Urinary bladder (tissue), 4 donors: ENCODE results near the gene SNTB2. TPM values are rescaled to one million over a fixed set of nuclear protein-coding genes. Genes with fewer than 3 reads are reported as not detected.

Experiments
- DNase-seq: peaks from one replicate; pipeline ENCODE4 v3.0.0-alpha.2; 2015; ENCODE audit errors: extremely low spot score
- H3K27ac ChIP-seq: one replicate; pipeline ENCODE4 v1.5.1; 2013; ENCODE audit warnings: low read depth, mild to moderate bottlenecking, moderate library complexity
- H3K36me3 ChIP-seq: one replicate; pipeline ENCODE4 v1.6.1; 2013; ENCODE audit warnings: mild to moderate bottlenecking, moderate library complexity; ENCODE audit not compliant: insufficient read depth
- H3K4me1 ChIP-seq: one replicate; pipeline ENCODE4 v1.6.1; 2013; ENCODE audit warnings: mild to moderate bottlenecking, moderate library complexity; ENCODE audit not compliant: insufficient read depth
- H3K4me3 ChIP-seq: one replicate; pipeline ENCODE4 v1.5.1; 2013; ENCODE audit warnings: low read depth, low read length
- WGBS: extraction: QIAGEN DNeasy Blood & Tissue Kit; methylation state at CpG from one replicate; pipeline ENCODE4 v1.1.7; 2013; 5-methylcytosine and 5-hydroxymethylcytosine counted together
- polyA plus RNA-seq: library from polyadenylated mRNA; stranded (reverse); fragments of 200-250 nt; gene quantifications from one replicate; pipeline ENCODE4 v1.2.3, GENCODE V29; 2013
- total RNA-seq: library from RNA; depleted of rRNA; stranded (reverse); fragments of >200 nt; gene quantifications from one replicate; pipeline ENCODE4 v1.2.3, GENCODE V29; 2014
- donor health status: healthy with polysubstance abuse.
- donor health status: healthy.

SNTB2 gene
- total and polyA plus RNA-seq, 2 donors, result 12.9 to 53.3 TPM

DNA sequence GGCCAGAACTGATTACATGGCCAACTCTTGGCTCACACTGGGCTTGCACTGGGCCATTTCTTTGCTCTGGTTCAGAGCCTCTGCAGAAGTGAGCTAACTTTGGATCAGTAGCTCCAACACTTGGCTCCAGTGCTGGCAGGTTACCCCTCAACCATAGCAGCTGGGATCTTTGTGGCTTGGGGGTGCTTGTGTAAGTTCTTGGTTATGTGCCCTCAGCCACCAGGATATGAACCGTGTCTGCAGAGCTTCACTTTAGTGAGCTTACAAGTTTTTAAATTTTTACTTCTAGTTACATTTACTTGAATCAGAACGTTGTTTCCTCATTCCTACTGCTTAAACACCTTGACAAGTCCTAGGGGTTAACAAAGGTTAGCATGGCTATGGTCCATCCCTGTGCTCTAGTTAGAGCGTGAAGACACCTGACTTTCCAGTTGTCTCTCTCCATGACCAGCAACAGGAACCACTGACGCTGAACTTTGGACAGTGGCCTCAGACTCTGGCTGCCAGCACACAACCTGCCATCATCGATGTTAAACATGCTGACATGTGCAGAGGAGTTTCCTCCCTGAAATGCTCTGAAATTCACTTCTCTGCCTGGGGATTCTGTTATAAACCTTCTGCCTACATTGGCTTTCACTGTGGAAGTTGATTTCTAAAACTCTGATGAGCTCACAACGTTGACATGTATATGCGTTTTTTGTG is 139.4 kb downstream of the SNTB2 start:
- H3K27ac ChIP-seq, result no peak overlapping the region
- no peaks in the 10 kb centered on the region for H3K4me1 ChIP-seq
- whole genome bisulfite sequencing, result 59% methylated on average over 7 of the region's 7 CpGs
- no peak for DNase-seq
- peaks cover 1% of the 10 kb centered on the region for H3K36me3 ChIP-seq
- H3K4me3 ChIP-seq, result no peak overlapping the region

DNA sequence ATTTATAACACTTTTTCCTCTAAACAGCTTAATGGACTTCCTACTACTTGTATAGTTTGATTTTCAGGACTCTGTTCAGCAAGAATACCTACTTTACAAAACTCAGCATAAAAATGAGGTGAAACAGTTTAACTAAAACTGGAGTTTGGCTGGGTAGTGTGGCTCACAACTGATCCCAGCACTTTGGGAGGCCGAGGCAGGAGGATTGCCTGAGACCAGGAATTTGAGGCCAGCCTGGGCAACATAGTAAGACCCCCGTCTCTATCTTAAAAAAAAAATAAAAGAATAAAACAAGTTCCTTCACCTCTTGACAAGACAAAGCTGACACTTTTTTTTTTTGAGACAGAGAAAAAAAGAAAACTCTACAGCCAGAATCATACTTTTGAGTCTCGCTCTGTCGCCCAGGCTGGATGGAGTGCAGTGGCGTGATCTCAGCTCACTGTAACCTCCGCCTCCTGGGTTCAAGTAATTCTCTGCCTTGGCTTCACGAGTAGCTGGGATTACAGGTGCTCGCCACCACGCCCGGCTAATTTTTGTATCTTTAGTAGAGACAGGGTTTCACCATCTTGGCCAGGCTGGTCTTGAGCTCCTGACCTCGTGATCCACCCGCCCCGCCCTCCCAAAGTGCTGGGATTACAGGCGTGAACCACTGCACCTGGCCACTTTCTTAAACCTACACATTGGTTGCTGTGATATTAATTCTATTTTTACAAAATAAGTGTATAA is 140.8 kb downstream of the SNTB2 start:
- Histone ChIP-seq H3K27ac (no peak overlapping the region), H3K4me1 (no peaks in the 10 kb centered on the region), H3K4me3 (no peak overlapping the region), H3K36me3 (peaks cover 1% of the 10 kb centered on the region)
- 94% methylated on average over 14 of the region's 14 CpGs for WGBS
- DNase-seq, result no peak

DNA sequence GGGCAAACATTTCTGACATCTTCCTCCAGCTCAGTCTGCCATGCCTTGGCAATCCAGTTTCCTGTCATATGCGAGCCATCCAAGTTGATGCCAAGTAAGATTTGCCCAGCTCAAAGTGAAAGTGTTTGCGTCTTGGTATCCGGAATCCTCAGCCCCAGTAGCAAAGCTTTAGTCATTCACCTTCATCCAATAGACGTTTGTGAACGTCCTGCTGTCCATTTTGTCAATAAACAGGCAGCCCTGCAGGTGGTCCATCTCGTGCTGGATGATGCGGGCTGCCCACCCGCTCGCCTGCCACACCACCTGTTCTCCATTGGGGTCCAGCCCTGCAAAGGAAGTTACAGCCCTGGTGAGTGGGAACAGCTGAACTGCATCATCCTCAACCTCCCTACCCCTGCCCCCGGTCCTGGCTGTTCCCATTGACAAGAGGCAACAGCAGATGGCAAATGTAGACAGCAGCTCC is 141.9 kb downstream of the SNTB2 start:
- DNase-seq, result no peak
- Histone ChIP-seq H3K4me1 (no peaks in the 10 kb centered on the region), H3K4me3 (no peak overlapping the region), H3K36me3 (peaks cover 2% of the 10 kb centered on the region), H3K27ac (no peak overlapping the region)
- WGBS, result 55% methylated on average over 10 of the region's 10 CpGs

DNA sequence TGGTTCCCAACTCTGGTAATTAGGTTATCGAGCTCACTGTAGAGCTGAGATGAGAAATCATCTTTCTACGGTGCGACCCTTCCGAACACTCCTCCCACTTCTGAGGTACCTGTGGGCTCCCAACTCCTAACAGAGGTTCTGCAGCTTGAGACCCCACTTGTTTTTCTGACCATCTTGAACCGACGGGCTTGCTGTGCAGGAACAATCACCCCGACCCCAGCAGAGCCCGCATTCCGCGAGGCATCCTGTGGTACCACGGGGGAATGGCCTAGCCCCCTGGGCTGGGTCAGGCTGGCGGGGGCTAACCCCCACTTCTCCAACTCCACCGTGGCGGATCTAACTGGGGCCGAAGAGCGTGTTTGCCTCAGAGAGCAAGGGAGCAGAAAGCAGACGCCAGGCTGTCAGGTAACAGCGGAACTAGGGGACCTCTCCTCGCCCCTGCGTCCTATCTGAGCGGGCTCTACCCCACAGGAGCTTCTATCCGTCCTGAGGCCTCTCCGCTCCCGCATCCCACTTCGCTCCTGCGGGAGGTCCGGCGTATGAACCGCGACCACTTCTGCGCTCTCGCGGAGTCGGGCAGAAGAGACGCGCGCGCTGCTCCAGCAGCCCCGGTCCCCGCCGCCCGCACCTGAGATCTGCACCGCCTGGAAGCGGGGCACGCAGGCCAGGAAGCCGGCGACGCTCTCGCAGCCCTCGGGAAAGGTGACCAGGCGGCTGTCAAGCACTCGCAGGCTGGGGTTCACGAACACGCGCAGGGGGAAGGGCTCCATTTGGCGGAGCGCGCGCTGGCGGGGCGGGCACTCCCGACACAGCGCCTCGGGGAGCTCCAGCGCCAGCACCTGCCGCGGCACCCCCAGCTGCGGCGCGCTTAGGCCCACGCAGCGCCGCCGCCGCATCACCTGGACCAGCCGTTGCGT is 142.7 kb downstream of the SNTB2 start:
- Histone ChIP-seq H3K27ac (no peak overlapping the region), H3K4me1 (no peaks in the 10 kb centered on the region), H3K36me3 (peaks cover 5% of the 10 kb centered on the region), H3K4me3 (peak overlapping the region; percentile 73)
- no peak for DNase-seq
- WGBS, result 7% methylated on average over 77 of the region's 77 CpGs

DNA sequence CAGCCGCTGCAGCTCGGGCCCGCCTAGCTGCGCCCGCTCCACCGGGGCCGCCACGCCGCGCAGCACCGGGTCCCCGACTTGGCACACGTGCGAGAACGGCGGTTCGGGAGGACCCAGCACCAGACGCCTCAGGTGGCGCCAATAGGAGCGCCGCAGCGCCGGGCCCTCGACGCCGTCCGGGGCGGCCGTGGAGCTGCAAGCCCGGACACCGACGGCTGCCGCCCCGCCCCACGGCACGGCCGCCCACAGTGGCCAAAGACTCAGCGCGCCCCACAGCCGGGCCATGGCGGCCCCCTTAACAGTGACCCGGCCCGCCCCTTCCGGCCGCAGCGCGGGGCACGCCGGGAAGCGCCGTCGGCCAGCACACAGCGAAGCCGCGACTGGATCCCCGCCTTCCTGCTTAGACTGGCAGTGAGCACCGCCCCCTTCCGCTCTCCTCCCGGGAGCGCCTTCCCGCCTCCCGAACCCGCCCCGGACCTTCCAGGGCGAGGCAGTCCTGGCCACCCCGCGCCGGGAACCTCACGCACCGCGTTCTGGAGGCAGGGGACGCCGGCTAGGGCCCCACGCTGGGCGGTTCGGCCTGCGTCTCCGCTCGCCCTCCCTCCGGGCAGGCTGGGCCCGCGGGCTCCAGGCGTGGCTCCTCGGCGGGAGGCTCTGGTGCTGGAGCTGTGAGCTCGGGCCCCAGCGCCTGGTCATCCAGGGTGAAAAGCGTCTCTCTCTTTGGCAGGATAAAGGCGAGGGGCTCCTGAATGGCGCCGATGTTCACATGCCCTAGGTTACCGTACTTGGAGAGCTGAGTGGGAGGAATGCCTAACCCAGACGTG is 143.5 kb downstream of the SNTB2 start, which contains the start of gene PDF:
TSS of gene PDF (minus strand) at position 303 of the 824 bp plus-strand sequence. CDS start at position 285, 18 bp downstream.
- peaks cover 6% of the 10 kb centered on the region for H3K36me3 ChIP-seq
- H3K4me1 ChIP-seq, result no peaks in the 10 kb centered on the region
- peak within 1 kb of the TSS; percentile 73 for H3K27ac ChIP-seq
- peak; percentile 71 for DNase-seq
- WGBS, result under 1% methylated on average over 93 of the region's 93 CpGs
- peak within 1 kb of the TSS; percentile 73 for H3K4me3 ChIP-seq

DNA sequence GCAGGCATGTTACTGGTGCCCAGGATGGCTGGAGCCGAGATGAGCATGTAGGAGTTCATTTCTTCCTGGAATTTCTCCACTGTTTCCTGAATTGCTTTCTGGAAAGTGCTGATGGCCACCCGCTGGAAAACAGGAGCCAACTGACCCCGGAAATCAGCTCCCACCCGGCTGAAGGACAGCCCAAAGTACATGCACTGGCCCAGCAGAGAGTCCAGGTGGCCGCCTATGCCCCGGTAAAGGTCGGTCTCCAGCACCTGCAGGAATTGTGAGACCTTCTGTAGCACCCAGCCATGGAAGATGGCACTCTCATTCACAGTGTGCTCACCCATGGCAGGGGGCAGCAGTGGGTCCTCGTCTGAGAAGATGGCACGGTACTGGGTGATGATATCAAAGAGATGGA is 147.7 kb downstream of the SNTB2 start:
- H3K4me1 ChIP-seq, result no peaks in the 10 kb centered on the region
- no peak for DNase-seq

DNA sequence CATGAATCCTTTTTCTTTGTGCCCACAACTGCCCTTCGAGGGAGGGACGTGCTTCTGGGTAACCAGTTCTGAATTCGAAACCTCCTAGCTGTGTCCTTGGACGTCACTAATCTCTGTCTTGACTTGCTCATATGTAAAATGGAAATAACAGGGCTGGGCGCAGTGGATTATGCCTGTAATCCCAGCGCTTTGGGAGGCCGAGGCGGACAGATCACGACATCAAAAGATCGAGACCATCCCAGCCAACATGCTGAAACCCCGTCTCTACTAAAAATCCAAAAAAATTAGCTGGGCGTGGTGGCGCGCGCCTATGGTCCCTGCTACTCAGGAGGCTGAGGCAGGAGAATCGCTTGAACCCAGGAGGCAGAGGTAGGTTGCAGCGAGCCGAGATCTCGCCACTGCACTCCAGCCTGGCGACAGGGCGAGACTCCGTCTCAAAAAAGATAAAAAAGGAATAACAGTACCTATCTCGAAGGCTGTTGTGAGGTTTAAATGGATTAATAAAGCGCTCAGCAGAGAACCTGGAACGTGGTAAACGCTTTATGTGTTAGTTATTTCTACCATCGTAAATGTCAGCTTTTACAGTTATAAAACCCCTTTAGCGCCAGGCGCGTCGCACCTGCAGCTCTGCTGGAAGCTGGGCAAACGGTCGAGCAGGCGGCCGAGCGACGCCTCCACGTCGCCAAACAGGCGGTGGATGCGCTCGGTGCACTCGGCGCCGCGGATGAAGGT is 151.8 kb downstream of the SNTB2 start:
- Histone ChIP-seq H3K4me1 (no peaks in the 10 kb centered on the region), H3K36me3 (peaks cover 6% of the 10 kb centered on the region), H3K4me3 (peak overlapping the region; percentile 88), H3K27ac (peak overlapping the region; percentile 86)
- WGBS, result 15% methylated on average over 46 of the region's 46 CpGs
- no peak for DNase-seq

More for the DNA sequence above, 147.7 kb downstream of the SNTB2 start:
- Histone ChIP-seq H3K4me3 (no peak overlapping the region), H3K27ac (no peak overlapping the region), H3K36me3 (peaks cover 6% of the 10 kb centered on the region)
- WGBS, result 94% methylated on average over 9 of the region's 9 CpGs

DNA sequence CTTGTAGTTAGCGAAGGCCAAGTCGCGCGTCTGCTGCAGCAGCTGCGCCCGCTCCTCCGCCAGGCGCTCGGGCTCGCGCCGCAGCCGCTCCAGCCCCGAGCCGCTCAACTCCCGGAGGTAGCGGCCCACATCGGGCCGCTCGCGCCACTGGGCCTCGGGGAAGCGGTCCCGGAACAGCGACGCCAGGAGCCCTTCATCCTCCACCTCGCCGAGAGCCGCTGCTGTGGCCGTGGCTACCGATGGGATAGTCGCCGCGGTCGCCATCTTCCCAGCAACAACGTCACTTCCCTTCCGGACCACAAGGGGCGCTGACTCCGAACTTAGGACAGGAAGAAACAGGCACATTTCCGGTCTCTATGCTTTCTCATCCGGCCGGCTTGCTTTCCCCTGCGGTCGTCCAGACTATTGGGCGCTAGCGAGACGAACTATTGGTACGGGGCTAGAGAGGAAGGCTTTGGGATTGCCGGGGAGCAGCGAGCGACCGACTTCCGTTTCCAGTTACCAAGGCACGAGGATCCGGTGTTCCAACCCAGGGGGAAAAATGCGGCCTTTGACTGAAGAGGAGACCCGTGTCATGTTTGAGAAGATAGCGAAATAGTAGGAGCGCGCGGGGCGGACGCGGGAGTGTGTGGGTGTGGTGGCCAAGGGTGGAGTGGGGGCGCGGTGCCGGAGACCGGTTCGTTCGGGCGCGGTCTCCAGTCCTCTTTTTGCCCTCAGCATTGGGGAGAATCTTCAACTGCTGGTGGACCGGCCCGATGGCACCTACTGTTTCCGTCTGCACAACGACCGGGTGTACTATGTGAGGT is 152.5 kb downstream of the SNTB2 start, which contains the start of the genes COG8 and NIP7:
TSS of gene COG8 (minus strand) at position 276 of the 806 bp plus-strand sequence. CDS start at position 264, 12 bp downstream.
TSS of gene NIP7 (plus strand) at position 484 of the 806 bp plus-strand sequence. CDS start at position 542, 58 bp downstream.
- peak within 1 kb of the TSS; percentile 88 for H3K4me3 ChIP-seq
- H3K36me3 ChIP-seq, result peaks cover 2% of the 10 kb centered on the region
- H3K27ac ChIP-seq, result peak within 1 kb of the TSS; percentile 86
- peak; percentile 97 for DNase-seq
- under 1% methylated on average over 77 of the region's 77 CpGs for WGBS
- H3K4me1 ChIP-seq, result no peaks in the 10 kb centered on the region

DNA sequence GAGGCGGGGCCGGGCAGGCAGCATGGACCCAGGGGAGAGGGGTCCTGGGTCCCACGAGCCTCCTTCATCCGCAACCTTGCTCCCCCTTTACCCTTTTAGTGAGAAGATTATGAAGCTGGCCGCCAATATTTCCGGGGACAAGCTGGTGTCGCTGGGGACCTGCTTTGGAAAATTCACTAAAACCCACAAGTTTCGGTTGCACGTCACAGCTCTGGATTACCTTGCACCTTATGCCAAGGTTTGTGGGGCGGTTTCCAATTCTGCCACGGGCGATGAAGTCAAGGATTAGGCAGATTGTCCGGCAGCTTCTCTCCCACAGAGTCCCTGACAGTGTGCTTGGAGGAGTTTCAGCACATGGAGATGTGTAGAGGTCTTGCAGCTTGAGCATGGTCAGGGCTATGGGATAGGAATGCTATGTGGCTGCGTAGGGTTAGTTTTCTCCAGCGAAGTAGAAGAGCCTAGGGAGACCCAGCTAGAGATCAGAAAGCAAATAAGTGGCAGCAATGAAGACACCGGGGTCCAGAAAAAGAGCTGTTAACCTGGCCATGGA is 153.2 kb downstream of the SNTB2 start:
- H3K4me1 ChIP-seq, result no peaks in the 10 kb centered on the region

DNA sequence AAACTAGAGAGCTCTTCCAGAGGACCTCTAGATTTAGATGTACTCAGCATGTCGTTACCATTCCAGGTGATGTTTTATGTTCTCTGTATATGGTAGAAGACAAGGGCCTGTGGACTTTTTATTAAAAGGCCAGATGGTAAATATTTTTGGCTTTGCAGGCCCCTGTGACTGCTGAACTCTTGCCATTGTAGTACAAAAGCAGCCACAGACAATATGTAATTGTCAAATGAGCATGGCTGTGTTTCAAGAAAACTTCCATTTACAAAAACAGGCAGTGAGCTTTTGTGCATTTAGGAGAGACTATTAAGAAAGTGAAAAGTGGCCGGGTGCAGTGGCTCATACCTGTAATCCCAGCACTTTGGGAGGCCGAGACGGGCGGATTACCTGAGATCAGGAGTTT is 157.2 kb downstream of the SNTB2 start:
- Histone ChIP-seq H3K27ac (no peak overlapping the region), H3K36me3 (no peaks in the 10 kb centered on the region), H3K4me1 (no peaks in the 10 kb centered on the region), H3K4me3 (no peak overlapping the region)
- DNase-seq, result no peak
- 94% methylated on average over 5 of the region's 5 CpGs for whole genome bisulfite sequencing

More for the DNA sequence above, 153.2 kb downstream of the SNTB2 start:
- H3K4me3 ChIP-seq, result peak overlapping the region; percentile 88
- 7% methylated on average over 16 of the region's 16 CpGs for WGBS
- no peak for DNase-seq
- peak overlapping the region; percentile 76 for H3K27ac ChIP-seq
- no peaks in the 10 kb centered on the region for H3K36me3 ChIP-seq

DNA sequence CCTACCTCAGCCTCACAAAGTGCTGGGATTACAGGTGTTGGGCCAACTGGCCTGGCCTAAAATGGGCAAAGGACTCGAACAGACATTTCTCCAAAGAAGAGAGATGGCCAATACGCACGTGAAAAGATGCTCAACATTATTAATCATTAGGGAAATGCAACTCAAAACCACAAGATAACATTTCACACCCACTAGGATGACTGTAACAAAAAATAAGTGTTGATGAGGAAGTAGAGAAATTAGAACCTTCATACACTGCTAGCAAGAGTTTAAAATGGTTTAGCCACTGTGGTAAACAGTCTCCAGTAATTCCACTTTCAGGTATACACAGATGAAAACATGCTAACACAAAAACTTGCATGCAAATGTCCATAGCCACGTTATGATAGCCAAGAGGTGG is 159.0 kb downstream of the SNTB2 start:
- no peaks in the 10 kb centered on the region for H3K4me1 ChIP-seq
- no peak for DNase-seq
- no peaks in the 10 kb centered on the region for H3K36me3 ChIP-seq
- no peak overlapping the region for H3K27ac ChIP-seq
- 82% methylated on average over 4 of the region's 4 CpGs for WGBS
- H3K4me3 ChIP-seq, result no peak overlapping the region
